Parathyroid adenoma (tissue), 2 donors: ENCODE results near the gene UGT3A1.

Experiments
- H2AFZ ChIP-seq: fragments of 300-600 bp; sonication (generic); one replicate; pipeline ENCODE4 v1.7.0; 2017; ENCODE audit warnings: antibody characterized with exemption, mild to moderate bottlenecking
- H3K27ac ChIP-seq: fragments of 300-600 bp; sonication (generic); one replicate; pipeline ENCODE4 v1.7.0; 2017
- H3K27me3 ChIP-seq: fragments of 300-600 bp; sonication (generic); one replicate; pipeline ENCODE4 v1.7.0; 2017; ENCODE audit warnings: low read length; ENCODE audit not compliant: control insufficient read depth, insufficient read depth
- H3K36me3 ChIP-seq: fragments of 300-600 bp; sonication (generic); one replicate; pipeline ENCODE4 v1.7.0; 2017; ENCODE audit warnings: low read length; ENCODE audit not compliant: control insufficient read depth, insufficient read depth
- H3K4me1 ChIP-seq: fragments of 300-600 bp; sonication (generic); one replicate; pipeline ENCODE4 v1.7.0; 2017; ENCODE audit warnings: control low read depth
- H3K4me2 ChIP-seq: fragments of 300-600 bp; sonication (generic); one replicate; pipeline ENCODE4 v1.7.0; 2017; ENCODE audit warnings: low read length
- H3K4me3 ChIP-seq: fragments of 300-600 bp; sonication (generic); one replicate; pipeline ENCODE4 v1.7.0; 2017; ENCODE audit warnings: low read depth, low read length
- H3K79me2 ChIP-seq: fragments of 300-600 bp; sonication (generic); one replicate; pipeline ENCODE4 v1.7.0; 2017; ENCODE audit warnings: control low read depth
- H3K9ac ChIP-seq: fragments of 300-600 bp; sonication (generic); one replicate; pipeline ENCODE4 v1.7.0; 2017; ENCODE audit warnings: mild to moderate bottlenecking
- H3K9me3 ChIP-seq: fragments of 300-600 bp; sonication (generic); one replicate; pipeline ENCODE4 v1.7.0; 2017; ENCODE audit warnings: low read length; ENCODE audit not compliant: control insufficient read depth
- TF ChIP-seq, protein P1 (sequence below): fragments of 300-600 bp; sonication (generic); IDR thresholded peaks from one replicate; pipeline ENCODE4 v1.7.0; 2017; ENCODE audit warnings: antibody characterized with exemption, mild to moderate bottlenecking
- donor health status: primary hyperparathyroidism.

The UGT3A1 gene

DNA sequence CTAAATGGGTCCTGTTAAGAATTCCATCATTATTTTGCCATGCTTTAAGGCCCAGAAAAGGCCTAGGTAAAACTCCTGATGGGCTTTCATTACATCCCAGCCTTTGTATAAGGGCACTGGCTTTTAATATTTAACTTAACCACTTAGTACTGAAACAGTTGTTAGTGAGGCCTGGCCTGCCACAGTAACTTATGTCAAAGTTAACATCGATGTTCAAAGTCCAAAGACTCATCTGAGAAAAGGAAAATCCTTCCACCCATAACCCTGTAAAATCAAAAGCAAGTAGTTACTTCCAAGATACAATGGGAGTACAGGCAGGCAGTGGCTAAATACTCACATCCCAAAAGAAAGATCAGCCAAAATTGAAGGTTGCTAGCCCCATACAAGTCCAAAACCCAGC lies 15.0 kb upstream of the UGT3A1 start:
- Histone ChIP-seq H3K36me3 (no peaks in the 10 kb centered on the region), H2AFZ (no peak overlapping the region), H3K27me3 (no peaks in the 10 kb centered on the region), H3K4me2 (no peak overlapping the region), H3K27ac (no peak overlapping the region), H3K79me2 (no peaks in the 10 kb centered on the region), H3K4me3 (no peak overlapping the region), H3K9ac (no peak overlapping the region), H3K4me1 (no peaks in the 10 kb centered on the region), H3K9me3 (peaks cover 2% of the 10 kb centered on the region)
- TF ChIP-seq, protein P1, sequence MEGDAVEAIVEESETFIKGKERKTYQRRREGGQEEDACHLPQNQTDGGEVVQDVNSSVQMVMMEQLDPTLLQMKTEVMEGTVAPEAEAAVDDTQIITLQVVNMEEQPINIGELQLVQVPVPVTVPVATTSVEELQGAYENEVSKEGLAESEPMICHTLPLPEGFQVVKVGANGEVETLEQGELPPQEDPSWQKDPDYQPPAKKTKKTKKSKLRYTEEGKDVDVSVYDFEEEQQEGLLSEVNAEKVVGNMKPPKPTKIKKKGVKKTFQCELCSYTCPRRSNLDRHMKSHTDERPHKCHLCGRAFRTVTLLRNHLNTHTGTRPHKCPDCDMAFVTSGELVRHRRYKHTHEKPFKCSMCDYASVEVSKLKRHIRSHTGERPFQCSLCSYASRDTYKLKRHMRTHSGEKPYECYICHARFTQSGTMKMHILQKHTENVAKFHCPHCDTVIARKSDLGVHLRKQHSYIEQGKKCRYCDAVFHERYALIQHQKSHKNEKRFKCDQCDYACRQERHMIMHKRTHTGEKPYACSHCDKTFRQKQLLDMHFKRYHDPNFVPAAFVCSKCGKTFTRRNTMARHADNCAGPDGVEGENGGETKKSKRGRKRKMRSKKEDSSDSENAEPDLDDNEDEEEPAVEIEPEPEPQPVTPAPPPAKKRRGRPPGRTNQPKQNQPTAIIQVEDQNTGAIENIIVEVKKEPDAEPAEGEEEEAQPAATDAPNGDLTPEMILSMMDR = no peak

DNA sequence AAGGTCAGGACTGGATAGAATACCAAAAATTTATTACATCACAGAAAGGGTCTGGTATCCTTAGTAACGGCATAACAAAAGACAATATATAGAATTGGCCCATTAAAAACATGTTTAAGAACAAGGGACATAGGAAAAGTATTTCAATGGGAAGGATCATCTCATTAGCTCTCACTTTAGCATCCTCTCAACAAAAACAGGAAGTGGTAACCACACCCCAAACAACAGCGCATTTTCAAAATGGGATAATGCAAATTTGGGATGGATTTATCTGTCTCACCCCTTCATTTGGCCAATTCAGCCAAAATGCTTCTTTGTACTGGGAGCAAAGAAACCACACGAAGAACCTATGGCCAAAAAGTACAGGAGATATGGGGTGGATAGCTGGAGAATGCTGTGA lies 9.8 kb upstream of the UGT3A1 start:
- H3K27ac ChIP-seq = no peak overlapping the region
- no peaks in the 10 kb centered on the region for H3K36me3 ChIP-seq
- H3K9me3 ChIP-seq = peaks cover 2% of the 10 kb centered on the region
- H3K9ac ChIP-seq = no peak overlapping the region
- H3K4me1 ChIP-seq = no peaks in the 10 kb centered on the region
- no peak overlapping the region for H2AFZ ChIP-seq
- H3K79me2 ChIP-seq = no peaks in the 10 kb centered on the region
- H3K4me2 ChIP-seq = no peak overlapping the region
- H3K27me3 ChIP-seq = no peaks in the 10 kb centered on the region
- TF ChIP-seq, protein P1 = no peak
- no peak overlapping the region for H3K4me3 ChIP-seq

DNA sequence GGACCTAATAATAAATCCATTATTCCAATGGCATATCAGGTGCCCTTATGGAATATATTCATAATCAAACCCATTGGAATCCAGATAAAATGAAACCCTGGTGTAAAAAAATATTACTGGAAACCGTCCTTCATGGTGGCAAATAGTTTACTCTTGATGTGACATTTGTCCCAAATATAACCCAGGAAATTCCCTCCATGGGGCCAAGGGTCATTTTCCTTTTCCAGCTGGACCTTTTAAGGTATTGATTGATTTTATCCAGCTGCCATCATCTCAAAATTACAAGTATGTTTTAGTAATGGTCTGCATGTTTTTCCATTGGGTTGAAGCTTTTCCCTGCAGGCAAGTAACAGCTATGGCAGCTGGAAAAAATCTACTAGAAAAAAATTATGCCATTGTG lies 8.4 kb upstream of the UGT3A1 start:
- H3K9ac ChIP-seq = no peak overlapping the region
- no peaks in the 10 kb centered on the region for H3K79me2 ChIP-seq
- no peaks in the 10 kb centered on the region for H3K36me3 ChIP-seq
- H3K27me3 ChIP-seq = no peaks in the 10 kb centered on the region
- H3K9me3 ChIP-seq = no peaks in the 10 kb centered on the region
- TF ChIP-seq, protein P1 = no peak
- no peak overlapping the region for H3K27ac ChIP-seq
- H3K4me1 ChIP-seq = no peaks in the 10 kb centered on the region
- no peak overlapping the region for H3K4me3 ChIP-seq
- H2AFZ ChIP-seq = no peak overlapping the region
- no peak overlapping the region for H3K4me2 ChIP-seq

DNA sequence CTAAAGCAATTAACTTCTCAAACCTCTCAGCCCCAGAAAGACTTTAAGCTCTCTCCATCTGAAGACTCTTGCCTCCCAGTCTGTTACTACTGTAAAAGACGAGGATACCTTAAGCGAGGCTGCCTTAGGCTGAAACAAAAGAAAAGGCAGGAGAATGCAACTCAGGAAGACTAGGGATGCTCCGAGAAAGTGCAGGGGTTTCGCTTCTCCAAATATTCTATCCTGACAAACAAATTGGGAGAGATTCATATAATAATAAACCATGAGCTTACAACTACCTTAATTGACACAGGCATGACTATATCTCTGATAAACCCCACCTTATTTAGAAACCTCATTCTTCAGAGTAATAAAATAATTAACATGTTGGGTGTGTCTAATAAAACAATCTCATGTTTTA lies 4.9 kb upstream of the UGT3A1 start:
- Histone ChIP-seq H3K27me3 (no peaks in the 10 kb centered on the region), H3K9me3 (no peaks in the 10 kb centered on the region), H3K79me2 (no peaks in the 10 kb centered on the region), H3K9ac (no peak overlapping the region), H3K4me1 (no peaks in the 10 kb centered on the region), H3K4me3 (no peak overlapping the region), H3K36me3 (no peaks in the 10 kb centered on the region), H3K4me2 (no peak overlapping the region), H2AFZ (no peak overlapping the region), H3K27ac (no peak overlapping the region)
- TF ChIP-seq, protein P1 = no peak

DNA sequence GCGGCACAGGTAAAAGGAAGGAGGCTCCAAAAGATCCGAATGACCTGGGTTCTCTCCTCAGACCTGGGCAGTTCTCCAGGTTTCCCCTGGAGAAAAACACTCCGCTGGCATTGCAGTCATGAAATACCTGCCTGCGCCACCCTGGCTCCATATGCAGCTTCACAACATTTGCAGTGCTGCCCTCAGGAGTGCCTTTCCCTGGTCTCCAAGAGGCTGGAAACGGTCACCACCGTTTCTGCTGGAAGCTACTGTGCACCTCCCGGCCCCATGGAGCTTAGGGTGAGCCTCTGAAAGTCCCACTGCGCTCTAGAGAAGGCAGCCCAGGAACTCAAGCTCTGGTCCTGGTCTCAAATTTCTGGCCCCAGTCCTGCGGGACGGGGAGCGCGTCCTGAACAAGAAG lies 670 bp downstream of the UGT3A1 start:
- TF ChIP-seq, protein P1 = no peak
- H3K4me1 ChIP-seq = no peaks in the 10 kb centered on the region
- no peak overlapping the region for H3K9ac ChIP-seq
- H3K27ac ChIP-seq = no peak overlapping the region
- H3K79me2 ChIP-seq = no peaks in the 10 kb centered on the region
- H3K27me3 ChIP-seq = no peaks in the 10 kb centered on the region
- no peaks in the 10 kb centered on the region for H3K36me3 ChIP-seq
- no peaks in the 10 kb centered on the region for H3K9me3 ChIP-seq
- no peak overlapping the region for H2AFZ ChIP-seq
- H3K4me3 ChIP-seq = no peak overlapping the region
- H3K4me2 ChIP-seq = no peak overlapping the region
